ENCODE measurements around the gene DPEP3.

Gene DPEP3

GRCh38 chr16:67928561-67929364 is 51.5 kb downstream of the DPEP3 start:
- no peak for DNase-seq

- no peak for DNase-seq
Measured at GRCh38 chr16:67928147-67928546, 52.2 kb downstream of the DPEP3 start.

GRCh38 chr16:67927131-67927941 is 53.0 kb downstream of the DPEP3 start:
- DNase-seq = no peak

- no peak for DNase-seq
Measured at GRCh38 chr16:67926181-67926750, 54.0 kb downstream of the DPEP3 start.
